Testis (tissue), 2 donors: Measurements from ENCODE around the gene ARL2BP.

ENCODE experiments used
- CTCF ChIP-seq, 3 experiments: fragments of 450-650 bp in 2 of 3; fragments of 200-600 bp in 1 of 3; sonication (generic) in 1 of 3; IDR thresholded peaks; one replicate each; pipeline ENCODE4 v1.5.1; 2016 to 2019; ENCODE audit warnings: antibody characterized with exemption in 3 of 3, mild to moderate bottlenecking in 2 of 3, moderate library complexity in 1 of 3
- POLR2A ChIP-seq: fragments of 450-650 bp; IDR thresholded peaks from one replicate; pipeline ENCODE4 v1.6.1; 2017; ENCODE audit warnings: antibody characterized with exemption, mild to moderate bottlenecking, moderate library complexity

DNA sequence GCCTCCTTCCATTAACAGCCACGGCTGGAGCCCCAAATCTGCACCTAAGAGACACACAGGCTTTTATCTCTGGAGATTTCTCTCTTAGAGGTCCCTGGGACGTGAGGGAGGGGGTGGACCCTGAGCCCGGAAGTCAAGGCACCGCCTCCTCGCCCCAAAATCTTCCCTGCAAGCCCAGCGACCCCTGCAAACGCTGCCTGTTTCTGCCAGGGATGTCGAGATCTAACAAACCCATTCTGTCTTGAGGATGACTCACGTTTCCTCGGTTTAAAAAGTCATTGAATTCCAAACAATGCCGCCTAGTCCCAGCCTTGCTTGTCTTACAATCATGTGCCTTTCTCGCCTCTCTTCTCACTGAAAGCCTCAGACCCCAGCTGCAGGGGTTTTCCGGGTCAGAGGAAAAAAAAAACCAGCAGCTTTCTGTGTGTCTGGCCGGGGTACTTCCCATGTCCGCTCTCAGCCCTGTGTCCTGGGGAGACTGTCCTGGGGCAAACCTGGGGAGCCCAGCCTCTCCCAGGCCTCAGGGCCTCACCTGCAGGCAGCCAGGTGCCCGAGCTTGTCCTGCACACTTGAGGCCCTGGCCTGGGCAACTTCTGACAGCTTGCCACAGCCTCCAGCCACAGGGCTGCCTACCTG, 15.4 kb downstream of the ARL2BP start:
- TF ChIP-seq CTCF (IDR thresholded peaks at IDR 0.05) (no peak), POLR2A (no peak)
